Parathyroid adenoma (tissue), 2 donors: ENCODE results near the gene NHERF1.

Experiments used
- H2AFZ ChIP-seq: fragments of 300-600 bp; sonication (generic); one replicate; pipeline ENCODE4 v1.7.0; 2017; ENCODE audit warnings: antibody characterized with exemption, mild to moderate bottlenecking
- H3K27ac ChIP-seq: fragments of 300-600 bp; sonication (generic); one replicate; pipeline ENCODE4 v1.7.0; 2017
- H3K27me3 ChIP-seq: fragments of 300-600 bp; sonication (generic); one replicate; pipeline ENCODE4 v1.7.0; 2017; ENCODE audit warnings: low read length; ENCODE audit not compliant: control insufficient read depth, insufficient read depth
- H3K36me3 ChIP-seq: fragments of 300-600 bp; sonication (generic); one replicate; pipeline ENCODE4 v1.7.0; 2017; ENCODE audit warnings: low read length; ENCODE audit not compliant: control insufficient read depth, insufficient read depth
- H3K4me1 ChIP-seq: fragments of 300-600 bp; sonication (generic); one replicate; pipeline ENCODE4 v1.7.0; 2017; ENCODE audit warnings: control low read depth
- H3K4me2 ChIP-seq: fragments of 300-600 bp; sonication (generic); one replicate; pipeline ENCODE4 v1.7.0; 2017; ENCODE audit warnings: low read length
- H3K4me3 ChIP-seq: fragments of 300-600 bp; sonication (generic); one replicate; pipeline ENCODE4 v1.7.0; 2017; ENCODE audit warnings: low read depth, low read length
- H3K79me2 ChIP-seq: fragments of 300-600 bp; sonication (generic); one replicate; pipeline ENCODE4 v1.7.0; 2017; ENCODE audit warnings: control low read depth
- H3K9ac ChIP-seq: fragments of 300-600 bp; sonication (generic); one replicate; pipeline ENCODE4 v1.7.0; 2017; ENCODE audit warnings: mild to moderate bottlenecking
- H3K9me3 ChIP-seq: fragments of 300-600 bp; sonication (generic); one replicate; pipeline ENCODE4 v1.7.0; 2017; ENCODE audit warnings: low read length; ENCODE audit not compliant: control insufficient read depth
- TF ChIP-seq, protein P1 (sequence below): fragments of 300-600 bp; sonication (generic); IDR thresholded peaks from one replicate; pipeline ENCODE4 v1.7.0; 2017; ENCODE audit warnings: antibody characterized with exemption, mild to moderate bottlenecking
- donor health status: primary hyperparathyroidism.

Gene NHERF1

GRCh38 chr17:74790161-74791058 is 42.0 kb downstream of the NHERF1 start:
- Histone ChIP-seq H2AFZ (no peak overlapping the region), H3K4me1 (peaks cover 5% of the 10 kb centered on the region), H3K27me3 (no peaks in the 10 kb centered on the region), H3K36me3 (no peaks in the 10 kb centered on the region), H3K79me2 (peaks cover 3% of the 10 kb centered on the region), H3K4me3 (no peak overlapping the region), H3K4me2 (no peak overlapping the region), H3K9me3 (no peaks in the 10 kb centered on the region), H3K9ac (no peak overlapping the region), H3K27ac (no peak overlapping the region)
- TF ChIP-seq, protein P1, sequence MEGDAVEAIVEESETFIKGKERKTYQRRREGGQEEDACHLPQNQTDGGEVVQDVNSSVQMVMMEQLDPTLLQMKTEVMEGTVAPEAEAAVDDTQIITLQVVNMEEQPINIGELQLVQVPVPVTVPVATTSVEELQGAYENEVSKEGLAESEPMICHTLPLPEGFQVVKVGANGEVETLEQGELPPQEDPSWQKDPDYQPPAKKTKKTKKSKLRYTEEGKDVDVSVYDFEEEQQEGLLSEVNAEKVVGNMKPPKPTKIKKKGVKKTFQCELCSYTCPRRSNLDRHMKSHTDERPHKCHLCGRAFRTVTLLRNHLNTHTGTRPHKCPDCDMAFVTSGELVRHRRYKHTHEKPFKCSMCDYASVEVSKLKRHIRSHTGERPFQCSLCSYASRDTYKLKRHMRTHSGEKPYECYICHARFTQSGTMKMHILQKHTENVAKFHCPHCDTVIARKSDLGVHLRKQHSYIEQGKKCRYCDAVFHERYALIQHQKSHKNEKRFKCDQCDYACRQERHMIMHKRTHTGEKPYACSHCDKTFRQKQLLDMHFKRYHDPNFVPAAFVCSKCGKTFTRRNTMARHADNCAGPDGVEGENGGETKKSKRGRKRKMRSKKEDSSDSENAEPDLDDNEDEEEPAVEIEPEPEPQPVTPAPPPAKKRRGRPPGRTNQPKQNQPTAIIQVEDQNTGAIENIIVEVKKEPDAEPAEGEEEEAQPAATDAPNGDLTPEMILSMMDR = no peak

- no peak overlapping the region for H2AFZ ChIP-seq
- no peaks in the 10 kb centered on the region for H3K9me3 ChIP-seq
- no peaks in the 10 kb centered on the region for H3K27me3 ChIP-seq
- H3K4me2 ChIP-seq = no peak overlapping the region
- H3K9ac ChIP-seq = no peak overlapping the region
- TF ChIP-seq, protein P1 = no peak
- no peaks in the 10 kb centered on the region for H3K79me2 ChIP-seq
- no peaks in the 10 kb centered on the region for H3K36me3 ChIP-seq
- peaks cover 5% of the 10 kb centered on the region for H3K4me1 ChIP-seq
- no peak overlapping the region for H3K4me3 ChIP-seq
- H3K27ac ChIP-seq = no peak overlapping the region
Observed at GRCh38 chr17:74792586-74793105, 44.2 kb downstream of the NHERF1 start.

- H3K79me2 ChIP-seq = no peaks in the 10 kb centered on the region
- no peak overlapping the region for H3K9ac ChIP-seq
- H3K27me3 ChIP-seq = no peaks in the 10 kb centered on the region
- H3K4me1 ChIP-seq = peaks cover 5% of the 10 kb centered on the region
- H2AFZ ChIP-seq = no peak overlapping the region
- no peaks in the 10 kb centered on the region for H3K9me3 ChIP-seq
- H3K27ac ChIP-seq = no peak overlapping the region
- H3K36me3 ChIP-seq = no peaks in the 10 kb centered on the region
- no peak overlapping the region for H3K4me3 ChIP-seq
- no peak overlapping the region for H3K4me2 ChIP-seq
- TF ChIP-seq, protein P1 = no peak
Observed at GRCh38 chr17:74795327-74796020, 47.0 kb downstream of the NHERF1 start.

DNA sequence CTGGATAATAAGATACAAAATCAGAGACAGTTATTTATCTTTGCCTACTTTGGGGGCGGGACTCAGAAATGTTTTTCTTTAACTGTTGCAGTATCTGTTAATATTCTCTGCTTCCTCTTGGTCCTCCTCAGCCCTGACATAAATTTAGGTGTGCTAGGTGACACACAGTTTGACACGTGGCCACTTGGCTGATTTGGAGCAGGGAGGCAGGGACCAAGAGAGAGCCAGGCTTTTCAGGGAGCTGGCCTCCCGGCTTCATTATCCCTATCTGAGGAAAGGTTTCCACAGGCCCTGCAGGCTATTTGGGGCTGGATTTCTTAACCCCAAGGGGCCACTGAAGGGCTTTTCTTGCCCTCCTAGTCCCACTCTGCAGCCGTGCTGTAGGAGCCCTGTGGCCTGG is 47.8 kb downstream of the NHERF1 start:
- H3K9me3 ChIP-seq = no peaks in the 10 kb centered on the region
- H3K27me3 ChIP-seq = no peaks in the 10 kb centered on the region
- no peak overlapping the region for H2AFZ ChIP-seq
- no peak overlapping the region for H3K27ac ChIP-seq
- H3K4me2 ChIP-seq = no peak overlapping the region
- no peaks in the 10 kb centered on the region for H3K36me3 ChIP-seq
- TF ChIP-seq, protein P1 = no peak
- H3K9ac ChIP-seq = no peak overlapping the region
- H3K79me2 ChIP-seq = no peaks in the 10 kb centered on the region
- peaks cover under 1% of the 10 kb centered on the region for H3K4me1 ChIP-seq
- H3K4me3 ChIP-seq = no peak overlapping the region
